RWPE1 (cell line): ENCODE results near the gene NRXN3.
"Not testable (repeated sequence)": the region's sequence is repeated elsewhere in the genome, so short reads cannot be mapped to it uniquely, and the experiment has no call there.

Experiments used
- CTCF ChIA-PET: fragments of 350-600 bp; sonication (Branson Sonifier 250); formaldehyde crosslinking; extraction: SDS; loops from one replicate; lab custom pipeline; 2021; lab: Yijun Ruan, JAX
- POLR2A ChIA-PET: fragments of 400-600 bp; formaldehyde crosslinking; extraction: SDS; loops from one replicate; lab custom pipeline; 2020; ENCODE audit warnings: antibody characterized with exemption; ENCODE audit not compliant: low non-redundant PET; lab: Yijun Ruan, JAX
- DNase-seq: peaks from one replicate; pipeline ENCODE4 v3.0.0; 2012; ENCODE audit warnings: low spot score
- H3K27ac ChIP-seq: fragments of 450-650 bp; 2 replicates; pipeline ENCODE4 v1.5.1; 2017
- CTCF ChIP-seq: fragments of 450-650 bp; conservative IDR thresholded peaks from 2 replicates; pipeline ENCODE4 v1.5.1; 2017; ENCODE audit warnings: low read depth, mild to moderate bottlenecking

NRXN3 gene

GRCh38 chr14:79749065-79749464 lies 1578.9 kb downstream of the NRXN3 start:
- CTCF ChIA-PET = no interaction called here
- DNase-seq = no peak
- TF ChIP-seq CTCF = no peak
- POLR2A ChIA-PET = no interaction called here
- no peak overlapping the region for H3K27ac ChIP-seq

GRCh38 chr14:79758985-79759384 lies 1588.8 kb downstream of the NRXN3 start:
- no peak for DNase-seq
- ChIA-PET CTCF (no interaction called here), POLR2A (no interaction called here)
- TF ChIP-seq CTCF = no peak
- no peak overlapping the region for H3K27ac ChIP-seq

- no peak for DNase-seq
- CTCF ChIA-PET = no interaction called here
- no peak for TF ChIP-seq CTCF
- POLR2A ChIA-PET = no interaction called here
- no peak overlapping the region for H3K27ac ChIP-seq
Measured at GRCh38 chr14:79764323-79764722, 1594.2 kb downstream of the NRXN3 start.

- TF ChIP-seq CTCF = no peak
- H3K27ac ChIP-seq = no peak overlapping the region
- DNase-seq = no peak
- POLR2A ChIA-PET = no interaction called here
- CTCF ChIA-PET = interaction anchor here (0.6 kb wide), 1 partner anchor 664 kb away, joined by 3 read pairs; no protein-coding TSS in a partner anchor
Measured at GRCh38 chr14:79766511-79766910, 1596.3 kb downstream of the NRXN3 start.

GRCh38 chr14:79767251-79767650 lies 1597.1 kb downstream of the NRXN3 start:
- no peak for TF ChIP-seq CTCF
- ChIA-PET POLR2A (no interaction called here), CTCF (no interaction called here)
- no peak overlapping the region for H3K27ac ChIP-seq
- DNase-seq = no peak

GRCh38 chr14:79767721-79768120 lies 1597.5 kb downstream of the NRXN3 start:
- H3K27ac ChIP-seq, POLR2A ChIA-PET, CTCF ChIA-PET, DNase-seq: not testable (repeated sequence)

GRCh38 chr14:79781882-79782281 lies 1611.7 kb downstream of the NRXN3 start:
- CTCF ChIA-PET = no interaction called here
- no peak overlapping the region for H3K27ac ChIP-seq
- no peak for TF ChIP-seq CTCF
- POLR2A ChIA-PET = no interaction called here
- no peak for DNase-seq
